NOMO-1 (cell line): ENCODE measurements around the gene METTL14.
"Not testable (repeated sequence)": the region's sequence is repeated elsewhere in the genome, so short reads cannot be mapped to it uniquely, and the experiment has no call there.

Experiments
- DNase-seq, 2 experiments: peaks; one replicate each; lab custom pipeline; 2025; ENCODE audit not compliant: unreplicated experiment in 2 of 2; lab: John Stamatoyannopoulos, UW

The METTL14 gene

GRCh38 chr4:118684873-118685811, at the start of gene METTL14:
TSS of gene METTL14 (plus strand) at chr4:118685392. CDS start at chr4:118685535, 143 bp downstream.
- DNase-seq = peak; percentile 90 to 93

GRCh38 chr4:118636126-118636525, 49.1 kb upstream of the METTL14 start:
- DNase-seq = not testable (repeated sequence)

- DNase-seq = not testable (repeated sequence)
Observed at GRCh38 chr4:118664665-118665064, 20.5 kb upstream of the METTL14 start.

- peak in 1 of 2 experiments; percentile 16 for DNase-seq
Observed at GRCh38 chr4:118669220-118669619, 16.0 kb upstream of the METTL14 start.

GRCh38 chr4:118670968-118671367, 14.2 kb upstream of the METTL14 start:
- DNase-seq = not testable (repeated sequence)

- DNase-seq = no peak
Observed at GRCh38 chr4:118676128-118676527, 9.1 kb upstream of the METTL14 start.

- no peak for DNase-seq
Observed at GRCh38 chr4:118680808-118681207, 4.4 kb upstream of the METTL14 start.

- peak; percentile 59 to 65 for DNase-seq
Observed at GRCh38 chr4:118682928-118683327, 2.3 kb upstream of the METTL14 start.

GRCh38 chr4:118683513-118683912, 1.7 kb upstream of the METTL14 start:
- DNase-seq = peak in 1 of 2 experiments; percentile 13

GRCh38 chr4:118703118-118703517, 17.9 kb downstream of the METTL14 start:
- no peak for DNase-seq

- no peak for DNase-seq
Observed at GRCh38 chr4:118711052-118711451, 25.9 kb downstream of the METTL14 start.

GRCh38 chr4:118712872-118713271, 27.7 kb downstream of the METTL14 start:
- DNase-seq = no peak

GRCh38 chr4:118714682-118715081, 29.5 kb downstream of the METTL14 start:
- no peak for DNase-seq

GRCh38 chr4:118716304-118716703, 31.1 kb downstream of the METTL14 start:
- no peak for DNase-seq

- DNase-seq = no peak
Observed at GRCh38 chr4:118718511-118719170, 33.4 kb downstream of the METTL14 start.

- no peak for DNase-seq
Observed at GRCh38 chr4:118721752-118722151, 36.6 kb downstream of the METTL14 start.

- DNase-seq = no peak
Observed at GRCh38 chr4:118723369-118723768, 38.2 kb downstream of the METTL14 start.

- DNase-seq = no peak
Observed at GRCh38 chr4:118727360-118727759, 42.2 kb downstream of the METTL14 start.

- DNase-seq = no peak
Observed at GRCh38 chr4:118729287-118730286, 44.4 kb downstream of the METTL14 start.

- no peak for DNase-seq
Observed at GRCh38 chr4:118730683-118731082, 45.5 kb downstream of the METTL14 start.
